NCI-H2081 treated with DMSO at 0.1 percent for 48 hours (cell line): ENCODE data around the gene SPINT4.

ENCODE experiments used
- DNase-seq: peaks from one replicate; lab custom pipeline; 2025; lab: John Stamatoyannopoulos, UW

The SPINT4 gene

GRCh38 chr20:45765307-45765875 is 43.2 kb downstream of the SPINT4 start:
- DNase-seq, result no peak

GRCh38 chr20:45765980-45766379 is 43.8 kb downstream of the SPINT4 start:
- DNase-seq, result no peak

- no peak for DNase-seq
Measured at GRCh38 chr20:45768479-45768878, 46.3 kb downstream of the SPINT4 start.

- DNase-seq, result peak; percentile 63
Measured at GRCh38 chr20:45771182-45771759, 49.1 kb downstream of the SPINT4 start.

GRCh38 chr20:45772693-45773092 is 50.5 kb downstream of the SPINT4 start:
- no peak for DNase-seq

- DNase-seq, result no peak
Measured at GRCh38 chr20:45774945-45775344, 52.8 kb downstream of the SPINT4 start.

- DNase-seq, result no peak
Measured at GRCh38 chr20:45775411-45775810, 53.3 kb downstream of the SPINT4 start.
